Osteocyte (in vitro differentiated cells): ENCODE data around the gene MARK1. TPM values are rescaled to one million over a fixed set of nuclear protein-coding genes. Genes with fewer than 3 reads are reported as not detected.

Experiments
- DNase-seq: peaks from one replicate; pipeline ENCODE4 v3.0.0; 2021; ENCODE audit warnings: mixed read lengths; ENCODE audit not compliant: unreplicated experiment; ENCODE audit errors: extremely low spot score
- H3K27ac Mint-ChIP-seq: one replicate; pipeline ENCODE4 v1.8.0; 2021; ENCODE audit warnings: mild to moderate bottlenecking, mixed read lengths; ENCODE audit not compliant: unreplicated experiment
- H3K27me3 Mint-ChIP-seq: one replicate; pipeline ENCODE4 v1.8.0; 2021; ENCODE audit warnings: mixed read lengths; ENCODE audit not compliant: unreplicated experiment
- H3K36me3 Mint-ChIP-seq: one replicate; pipeline ENCODE4 v1.8.0; 2021; ENCODE audit warnings: mixed read lengths; ENCODE audit not compliant: unreplicated experiment
- H3K4me1 Mint-ChIP-seq: one replicate; pipeline ENCODE4 v1.8.0; 2021; ENCODE audit warnings: mixed read lengths; ENCODE audit not compliant: unreplicated experiment
- H3K4me3 Mint-ChIP-seq: one replicate; pipeline ENCODE4 v1.8.0; 2021; ENCODE audit warnings: mild to moderate bottlenecking, moderate library complexity, mixed read lengths; ENCODE audit not compliant: unreplicated experiment
- H3K9me3 Mint-ChIP-seq: one replicate; pipeline ENCODE4 v1.8.0; 2021; ENCODE audit warnings: mixed read lengths; ENCODE audit not compliant: unreplicated experiment
- CTCF ChIP-seq: fragments of 200-600 bp; sonication (generic); IDR thresholded peaks from 2 replicates; pipeline ENCODE4 v1.5.0; 2021; ENCODE audit warnings: antibody characterized with exemption, mild to moderate bottlenecking, moderate library complexity
- total RNA-seq: library from RNA; stranded (reverse); gene quantifications from 2 replicates; pipeline ENCODE4 v1.2.1, GENCODE V29; 2021

The MARK1 gene
- total RNA-seq, 1 donor from 2014 or later = 1.2 TPM

DNA sequence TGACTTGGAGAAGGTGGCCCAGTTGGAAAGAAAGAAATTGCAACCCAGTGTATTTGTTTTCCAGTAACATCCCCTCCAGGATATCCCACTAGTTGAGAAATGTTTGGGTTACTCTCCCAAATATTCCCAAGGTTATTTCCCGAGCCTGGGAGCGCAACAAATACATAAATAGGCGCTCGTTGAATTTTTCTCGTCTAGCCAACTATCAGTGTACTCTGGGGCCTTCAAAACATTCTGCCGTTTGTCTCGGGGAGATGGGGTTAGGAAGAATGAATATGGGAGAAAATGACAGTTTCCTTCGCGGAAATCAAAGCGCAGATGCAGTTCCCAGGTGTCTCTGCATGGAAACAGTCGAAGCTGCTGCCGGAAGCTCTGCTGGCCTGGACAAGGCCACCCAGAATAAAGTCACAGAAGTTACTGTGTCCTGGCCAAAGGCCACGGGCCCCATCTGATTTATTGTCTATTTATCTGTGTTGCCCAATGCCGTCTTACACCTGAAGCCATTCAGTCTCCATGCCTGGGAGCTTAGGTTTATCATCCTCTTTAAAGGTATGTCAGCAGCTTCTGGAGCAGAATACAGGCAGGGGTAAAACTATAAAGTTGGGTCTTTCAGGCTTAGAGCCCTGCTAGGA is 163.2 kb downstream of the MARK1 start:
- peak; percentile 49 for DNase-seq
- peak overlapping the region; percentile 64 for H3K4me3 Mint-ChIP-seq
- H3K27me3 Mint-ChIP-seq = peaks cover 7% of the 10 kb centered on the region
- no peaks in the 10 kb centered on the region for H3K36me3 Mint-ChIP-seq
- H3K4me1 Mint-ChIP-seq = peaks cover 10% of the 10 kb centered on the region
- H3K27ac Mint-ChIP-seq = no peak overlapping the region
- no peak for TF ChIP-seq CTCF
- no peaks in the 10 kb centered on the region for H3K9me3 Mint-ChIP-seq

GRCh38 chr1:220692436-220693228 is 164.7 kb downstream of the MARK1 start:
- H3K4me3 Mint-ChIP-seq = no peak overlapping the region
- peaks cover 10% of the 10 kb centered on the region for H3K4me1 Mint-ChIP-seq
- H3K36me3 Mint-ChIP-seq = no peaks in the 10 kb centered on the region
- H3K9me3 Mint-ChIP-seq = no peaks in the 10 kb centered on the region
- TF ChIP-seq CTCF = no peak
- H3K27me3 Mint-ChIP-seq = peaks cover 7% of the 10 kb centered on the region
- no peak overlapping the region for H3K27ac Mint-ChIP-seq
- DNase-seq = no peak

DNA sequence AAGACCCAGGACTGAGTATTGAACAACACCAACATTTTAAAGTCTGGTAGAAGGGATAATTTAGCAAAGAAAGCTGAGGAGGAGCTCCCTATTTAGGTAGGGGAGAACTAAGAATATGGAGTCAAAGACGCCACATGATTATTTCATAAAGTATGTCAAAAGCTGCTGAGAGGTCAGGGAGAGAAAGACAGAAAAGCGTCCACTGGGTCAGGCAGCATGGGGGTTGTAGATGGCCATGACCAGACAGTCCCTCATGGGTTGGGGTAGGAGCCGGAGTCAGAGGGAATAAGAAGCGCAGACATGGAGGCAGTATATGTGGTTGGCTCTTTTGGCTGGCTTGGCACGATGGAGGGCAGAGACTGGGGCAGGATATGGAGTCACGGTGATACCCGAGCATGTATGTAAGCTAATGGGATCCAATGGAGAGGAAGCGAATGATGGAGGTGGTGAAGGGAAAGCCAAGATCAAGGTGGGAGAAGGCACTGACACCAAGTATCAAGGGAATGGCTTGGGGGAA is 167.0 kb downstream of the MARK1 start:
- peak; percentile 51 for DNase-seq
- TF ChIP-seq CTCF = no peak
- Mint-ChIP-seq H3K4me3 (no peak overlapping the region), H3K9me3 (no peaks in the 10 kb centered on the region), H3K36me3 (peaks cover 2% of the 10 kb centered on the region), H3K4me1 (peaks cover 16% of the 10 kb centered on the region), H3K27ac (no peak overlapping the region), H3K27me3 (peaks cover 4% of the 10 kb centered on the region)

- H3K4me3 Mint-ChIP-seq = no peak overlapping the region
- peaks cover 2% of the 10 kb centered on the region for H3K36me3 Mint-ChIP-seq
- no peak overlapping the region for H3K27ac Mint-ChIP-seq
- H3K4me1 Mint-ChIP-seq = peaks cover 12% of the 10 kb centered on the region
- H3K9me3 Mint-ChIP-seq = no peaks in the 10 kb centered on the region
- H3K27me3 Mint-ChIP-seq = peaks cover 3% of the 10 kb centered on the region
- peak; percentile 65 for DNase-seq
- no peak for TF ChIP-seq CTCF
Measured at GRCh38 chr1:220695426-220695825, 167.5 kb downstream of the MARK1 start.

DNA sequence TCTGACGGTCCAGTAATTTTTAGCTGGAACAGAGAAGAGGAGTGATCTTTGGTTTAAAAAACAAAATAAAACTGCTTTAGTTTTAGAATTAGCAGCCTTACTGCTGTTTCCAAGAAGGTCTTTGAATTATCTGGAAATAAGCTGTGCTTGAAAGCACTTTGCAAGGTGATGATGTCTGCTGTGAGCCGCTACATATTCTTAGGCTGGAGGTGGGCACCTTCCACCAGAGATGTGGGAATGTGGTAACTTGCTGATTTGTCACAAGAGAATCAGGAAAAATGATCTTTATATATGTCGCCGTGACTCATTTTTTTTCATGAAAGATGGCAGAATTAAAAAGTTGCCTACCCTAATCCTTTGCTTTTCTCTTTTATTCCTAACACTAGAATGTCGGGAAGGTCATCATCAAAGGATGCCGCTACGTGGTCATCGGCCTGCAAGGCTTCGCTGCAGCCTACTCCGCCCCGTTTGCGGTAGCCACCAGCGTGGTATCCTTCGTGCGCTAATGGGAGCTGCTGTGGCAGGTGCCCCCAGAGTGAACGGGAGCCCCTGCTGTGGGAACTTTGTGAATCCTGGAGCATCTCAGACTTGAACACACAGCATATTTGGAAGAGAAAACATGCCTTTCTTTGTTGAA is 168.4 kb downstream of the MARK1 start:
- H3K9me3 Mint-ChIP-seq = no peaks in the 10 kb centered on the region
- TF ChIP-seq CTCF = no peak
- peak; percentile 59 for DNase-seq
- H3K27ac Mint-ChIP-seq = no peak overlapping the region
- peaks cover 2% of the 10 kb centered on the region for H3K36me3 Mint-ChIP-seq
- H3K27me3 Mint-ChIP-seq = no peaks in the 10 kb centered on the region
- no peak overlapping the region for H3K4me3 Mint-ChIP-seq
- H3K4me1 Mint-ChIP-seq = peaks cover 9% of the 10 kb centered on the region
